Chondrocyte (in vitro differentiated cells): ENCODE measurements around the gene EBPL. TPM values are rescaled to one million over a fixed set of nuclear protein-coding genes. Genes with fewer than 3 reads are reported as not detected.
A peak's percentile ranks its signal among the peaks of the same experiment; 100 is the strongest.

Source experiments
- DNase-seq: peaks from one replicate; pipeline ENCODE4 v3.0.0; 2021; ENCODE audit warnings: mixed read lengths, low spot score
- H3K27ac Mint-ChIP-seq: one replicate; pipeline ENCODE4 v1.8.0; 2021; ENCODE audit warnings: mild to moderate bottlenecking, moderate library complexity, mixed read lengths; ENCODE audit not compliant: unreplicated experiment
- H3K27me3 Mint-ChIP-seq: 2 replicates; pipeline ENCODE4 v1.8.0; 2021; ENCODE audit warnings: low read depth, mixed read lengths
- H3K36me3 Mint-ChIP-seq: 2 replicates; pipeline ENCODE4 v1.8.0; 2021; ENCODE audit warnings: low read depth, mixed read lengths
- H3K4me1 Mint-ChIP-seq: 2 replicates; pipeline ENCODE4 v1.8.0; 2021; ENCODE audit warnings: low read depth, mild to moderate bottlenecking, mixed read lengths
- H3K4me3 Mint-ChIP-seq: one replicate; pipeline ENCODE4 v1.8.0; 2021; ENCODE audit warnings: mild to moderate bottlenecking, moderate library complexity, mixed read lengths; ENCODE audit not compliant: unreplicated experiment
- H3K9me3 Mint-ChIP-seq: 2 replicates; pipeline ENCODE4 v1.8.0; 2021; ENCODE audit warnings: low read depth, mixed read lengths
- total RNA-seq: library from RNA; stranded (reverse); gene quantifications from 3 replicates; pipeline ENCODE4 v1.2.1, GENCODE V29; 2021
- TF ChIP-seq, protein P1 (sequence below): fragments of 200-600 bp; sonication (generic); IDR thresholded peaks from 2 replicates; pipeline ENCODE4 v1.5.0; 2021; ENCODE audit warnings: antibody characterized with exemption, mild to moderate bottlenecking, moderate library complexity

The EBPL gene
- total RNA-seq, 1 donor from 2014 or later = 23.8 TPM

GRCh38 chr13:49649244-49649962, 41.9 kb downstream of the EBPL start:
- Mint-ChIP-seq H3K27ac (no peak overlapping the region), H3K4me1 (no peaks in the 10 kb centered on the region), H3K27me3 (no peaks in the 10 kb centered on the region), H3K4me3 (no peak overlapping the region), H3K36me3 (no peaks in the 10 kb centered on the region), H3K9me3 (no peaks in the 10 kb centered on the region)
- TF ChIP-seq, protein P1, sequence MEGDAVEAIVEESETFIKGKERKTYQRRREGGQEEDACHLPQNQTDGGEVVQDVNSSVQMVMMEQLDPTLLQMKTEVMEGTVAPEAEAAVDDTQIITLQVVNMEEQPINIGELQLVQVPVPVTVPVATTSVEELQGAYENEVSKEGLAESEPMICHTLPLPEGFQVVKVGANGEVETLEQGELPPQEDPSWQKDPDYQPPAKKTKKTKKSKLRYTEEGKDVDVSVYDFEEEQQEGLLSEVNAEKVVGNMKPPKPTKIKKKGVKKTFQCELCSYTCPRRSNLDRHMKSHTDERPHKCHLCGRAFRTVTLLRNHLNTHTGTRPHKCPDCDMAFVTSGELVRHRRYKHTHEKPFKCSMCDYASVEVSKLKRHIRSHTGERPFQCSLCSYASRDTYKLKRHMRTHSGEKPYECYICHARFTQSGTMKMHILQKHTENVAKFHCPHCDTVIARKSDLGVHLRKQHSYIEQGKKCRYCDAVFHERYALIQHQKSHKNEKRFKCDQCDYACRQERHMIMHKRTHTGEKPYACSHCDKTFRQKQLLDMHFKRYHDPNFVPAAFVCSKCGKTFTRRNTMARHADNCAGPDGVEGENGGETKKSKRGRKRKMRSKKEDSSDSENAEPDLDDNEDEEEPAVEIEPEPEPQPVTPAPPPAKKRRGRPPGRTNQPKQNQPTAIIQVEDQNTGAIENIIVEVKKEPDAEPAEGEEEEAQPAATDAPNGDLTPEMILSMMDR = peak; percentile 74
- no peak for DNase-seq

DNA sequence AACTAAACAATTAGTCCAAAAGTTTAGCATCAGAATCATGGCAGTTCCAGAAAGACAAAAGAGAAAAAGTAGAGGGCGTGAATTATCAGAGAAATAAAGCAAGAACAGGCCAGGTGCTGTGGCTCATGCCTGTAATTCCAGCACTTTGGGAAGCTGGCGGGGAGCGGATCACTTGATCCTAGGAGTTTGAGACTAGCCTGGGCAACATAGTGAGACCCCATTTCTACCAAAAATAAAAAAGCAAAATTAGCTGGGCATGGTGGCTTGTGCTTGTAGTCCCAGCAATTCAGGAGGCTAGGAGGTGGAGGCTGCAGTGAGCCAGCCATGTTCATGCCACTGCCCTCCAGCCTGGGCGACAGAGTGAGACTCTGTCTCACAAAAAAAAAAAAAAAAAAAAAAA, 44.6 kb downstream of the EBPL start:
- H3K36me3 Mint-ChIP-seq = no peaks in the 10 kb centered on the region
- H3K9me3 Mint-ChIP-seq = no peaks in the 10 kb centered on the region
- H3K4me1 Mint-ChIP-seq = no peaks in the 10 kb centered on the region
- TF ChIP-seq, protein P1 = no peak
- no peaks in the 10 kb centered on the region for H3K27me3 Mint-ChIP-seq
- H3K4me3 Mint-ChIP-seq = no peak overlapping the region
- H3K27ac Mint-ChIP-seq = no peak overlapping the region
- DNase-seq = no peak

- Mint-ChIP-seq H3K4me1 (no peaks in the 10 kb centered on the region), H3K36me3 (no peaks in the 10 kb centered on the region), H3K9me3 (no peaks in the 10 kb centered on the region), H3K27me3 (no peaks in the 10 kb centered on the region), H3K27ac (no peak overlapping the region), H3K4me3 (no peak overlapping the region)
- DNase-seq = no peak
- TF ChIP-seq, protein P1 = no peak
Measured at GRCh38 chr13:49645451-49645850, 45.8 kb downstream of the EBPL start.

GRCh38 chr13:49643035-49643646, 48.1 kb downstream of the EBPL start:
- Mint-ChIP-seq H3K27ac (no peak overlapping the region), H3K27me3 (no peaks in the 10 kb centered on the region), H3K36me3 (no peaks in the 10 kb centered on the region), H3K4me3 (no peak overlapping the region), H3K4me1 (no peaks in the 10 kb centered on the region), H3K9me3 (no peaks in the 10 kb centered on the region)
- DNase-seq = no peak
- TF ChIP-seq, protein P1 = no peak

GRCh38 chr13:49641801-49642291, 49.4 kb downstream of the EBPL start:
- TF ChIP-seq, protein P1 = no peak
- Mint-ChIP-seq H3K4me1 (no peaks in the 10 kb centered on the region), H3K4me3 (no peak overlapping the region), H3K27ac (no peak overlapping the region), H3K36me3 (no peaks in the 10 kb centered on the region), H3K27me3 (no peaks in the 10 kb centered on the region), H3K9me3 (no peaks in the 10 kb centered on the region)
- DNase-seq = no peak
